Measurements from ENCODE around the gene SNX27. TPM values are rescaled to one million over a fixed set of nuclear protein-coding genes. Genes with fewer than 3 reads are reported as not detected.
"Not testable (repeated sequence)": the region's sequence is repeated elsewhere in the genome, so short reads cannot be mapped to it uniquely, and the experiment has no call there.

The SNX27 gene
- total RNA-seq, 1 experiment from 2014 or later = 25.3 TPM

GRCh38 chr1:151721788-151722510, 110.1 kb downstream of the SNX27 start:
- no peak for DNase-seq (ENCODE audit: low read depth)

- no peak for DNase-seq (ENCODE audit: low read depth)
Measured at GRCh38 chr1:151723726-151724370, 112.0 kb downstream of the SNX27 start.

GRCh38 chr1:151728151-151729054, 116.6 kb downstream of the SNX27 start:
- DNase-seq (ENCODE audit: low read depth) = no peak

DNA sequence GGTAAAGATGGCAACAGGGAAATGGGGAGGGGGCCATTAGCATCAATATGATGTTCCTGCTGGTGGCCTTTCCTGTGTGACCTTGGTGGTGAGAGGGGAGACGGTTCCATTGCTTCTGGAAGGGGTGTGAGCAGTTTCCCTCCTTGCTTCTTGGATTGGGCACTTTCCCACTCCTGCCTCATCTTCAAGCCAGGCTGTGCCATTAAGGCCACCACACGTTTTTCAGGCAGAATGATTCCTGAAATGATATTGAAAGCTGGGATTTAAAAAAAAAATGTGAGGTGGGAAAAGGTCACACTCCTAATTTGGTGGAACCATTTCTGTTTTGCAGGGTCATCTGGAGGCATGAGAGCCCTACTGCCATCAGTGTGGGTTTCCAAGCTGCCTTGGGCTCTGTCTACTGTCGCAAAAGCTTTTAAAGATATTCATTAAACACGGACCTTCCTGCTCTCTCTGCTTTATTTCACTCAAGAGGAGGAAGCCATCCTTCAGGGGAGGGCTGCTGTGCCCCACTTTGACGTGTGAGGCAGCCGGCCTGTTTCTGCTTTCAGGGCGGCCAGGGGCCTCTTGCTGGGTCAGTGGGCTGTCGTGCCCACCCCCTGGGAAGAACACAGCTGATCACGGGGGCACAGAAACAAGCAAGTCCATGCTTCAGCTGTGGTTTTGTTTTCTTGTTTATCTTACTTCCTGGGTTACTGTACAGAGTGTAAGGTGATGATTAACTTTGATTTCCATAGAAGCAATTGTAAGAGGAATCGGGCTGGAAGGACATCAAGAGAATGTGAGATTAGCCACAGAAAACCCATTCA, 117.5 kb downstream of the SNX27 start:
- no peak for DNase-seq (ENCODE audit: low read depth)

- DNase-seq (ENCODE audit: low read depth) = no peak
Measured at GRCh38 chr1:151729966-151730291, 118.1 kb downstream of the SNX27 start.

GRCh38 chr1:151733126-151733525, 121.3 kb downstream of the SNX27 start:
- DNase-seq (ENCODE audit: low read depth) = no peak

- DNase-seq (ENCODE audit: low read depth) = not testable (repeated sequence)
Measured at GRCh38 chr1:151733995-151734394, 122.1 kb downstream of the SNX27 start.

DNA sequence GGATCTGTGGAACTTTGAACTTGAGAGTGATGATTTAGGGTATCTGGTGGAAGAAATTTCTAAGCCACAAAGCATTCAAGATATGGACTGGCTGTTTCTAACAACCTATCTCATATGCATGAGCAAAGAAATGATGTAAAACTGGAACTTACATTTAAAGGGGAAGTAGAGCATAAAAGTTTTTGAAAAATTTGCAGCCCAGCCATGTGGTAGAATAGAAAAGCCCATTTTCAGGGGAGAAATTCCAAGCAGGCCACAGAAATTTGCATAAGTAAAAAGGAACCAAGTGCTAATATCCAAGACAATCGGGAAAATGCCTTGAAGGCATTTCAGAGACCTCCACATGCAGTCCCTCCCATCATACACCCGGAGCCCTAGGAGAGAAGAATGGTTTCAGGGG, 125.2 kb downstream of the SNX27 start:
- no peak for DNase-seq (ENCODE audit: low read depth)

GRCh38 chr1:151737479-151737878, 125.6 kb downstream of the SNX27 start:
- DNase-seq (ENCODE audit: low read depth) = no peak

GRCh38 chr1:151739590-151740355, 127.9 kb downstream of the SNX27 start:
- no peak for DNase-seq (ENCODE audit: low read depth)

DNA sequence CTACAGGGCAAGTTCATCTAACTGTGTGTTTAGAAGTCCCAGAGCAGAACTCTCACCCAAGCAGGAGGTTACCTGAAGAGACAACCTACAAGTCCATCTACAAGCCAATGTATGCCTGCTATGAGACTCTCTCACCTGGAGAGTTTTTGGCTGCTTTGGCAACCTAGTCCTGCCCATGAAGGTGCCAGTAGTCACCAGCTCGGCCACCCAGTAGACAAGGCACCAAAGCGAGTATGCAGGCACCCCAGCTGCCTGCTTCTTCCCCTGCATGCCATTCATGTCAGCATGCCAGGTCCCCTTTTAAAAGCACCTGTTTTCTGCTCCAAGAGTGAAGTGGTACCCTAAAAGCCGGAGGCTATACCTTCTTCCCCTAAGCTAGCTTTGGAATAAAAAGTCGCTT, 129.7 kb downstream of the SNX27 start:
- DNase-seq (ENCODE audit: low read depth) = no peak

Other genes starting within 250 kb of the SNX27 start
- 0.65 and 1.8 TPM in 2 replicates for gene SELENBP1, start 239.3 kb upstream of the SNX27 start, total RNA-seq (2014; rRNA removed; shearing (Covaris generic))
- gene PSMB4, start 212.5 kb upstream of the SNX27 start, total RNA-seq (2014; rRNA removed; shearing (Covaris generic)) = 662 and 883 TPM in 2 replicates
- 8.9 and 13.7 TPM in 2 replicates for gene POGZ, start 152.6 kb upstream of the SNX27 start, total RNA-seq (2014; rRNA removed; shearing (Covaris generic))
- gene CGN, start 100.7 kb upstream of the SNX27 start, total RNA-seq (2014; rRNA removed; shearing (Covaris generic)) = 3.5 and 4.1 TPM in 2 replicates
- 17.9 and 19.4 TPM in 2 replicates for gene TUFT1, start 71.7 kb upstream of the SNX27 start, total RNA-seq (2014; rRNA removed; shearing (Covaris generic))
- 0.11 TPM in 1 of 2 replicates, not detected in the other for gene CELF3, start 104.8 kb downstream of the SNX27 start, total RNA-seq (2014; rRNA removed; shearing (Covaris generic))
- gene RIIAD1, start 109.5 kb downstream of the SNX27 start, total RNA-seq (2014; rRNA removed; shearing (Covaris generic)) = not detected in 2 replicates
- 197 and 249 TPM in 2 replicates for gene MRPL9, start 151.4 kb downstream of the SNX27 start, total RNA-seq (2014; rRNA removed; shearing (Covaris generic))
- 12.6 and 13.8 TPM in 2 replicates for gene TDRKH, start 178.4 kb downstream of the SNX27 start, total RNA-seq (2014; rRNA removed; shearing (Covaris generic))
- not detected in 2 replicates for gene LINGO4, start 193.4 kb downstream of the SNX27 start, total RNA-seq (2014; rRNA removed; shearing (Covaris generic))
- gene RORC, start 219.8 kb downstream of the SNX27 start, total RNA-seq (2014; rRNA removed; shearing (Covaris generic)) = not detected in 2 replicates
- gene C2CD4D, start 227.8 kb downstream of the SNX27 start, total RNA-seq (2014; rRNA removed; shearing (Covaris generic)) = not detected in 2 replicates
- gene THEM5, start 241.7 kb downstream of the SNX27 start, total RNA-seq (2014; rRNA removed; shearing (Covaris generic)) = not detected in 2 replicates